OCI-LY7 (cell line): ENCODE data around the gene PPIG.

Experiments
- CTCF ChIP-seq: fragments of 200-600 bp; sonication (generic); conservative IDR thresholded peaks from 2 replicates; pipeline ENCODE4 v1.5.1; 2014; ENCODE audit warnings: mild to moderate bottlenecking, antibody characterized with exemption, low read length, moderate library complexity, mixed read lengths
- EZH2phosphoT487 ChIP-seq: fragments of 200-600 bp; sonication (generic); IDR thresholded peaks from 2 replicates; pipeline ENCODE4 v1.6.1; 2018; ENCODE audit warnings: low read depth, borderline replicate concordance, mild to moderate bottlenecking, mixed run types, antibody characterized with exemption, low read length, moderate library complexity, mixed read lengths

- no peak for TF ChIP-seq CTCF
- TF ChIP-seq EZH2phosphoT487, result no peak
Observed at GRCh38 chr2:169672406-169672805, 88.3 kb downstream of the PPIG start.
